ENCODE measurements around the gene ITSN2.
"Not testable (repeated sequence)": the region's sequence is repeated elsewhere in the genome, so short reads cannot be mapped to it uniquely, and the experiment has no call there.

The ITSN2 gene

GRCh38 chr2:24199968-24200590 lies 160.3 kb downstream of the ITSN2 start:
- no peak; the same call in 2 of the 3 replicates for ATAC-seq
- TF ChIP-seq POU6F1 (CRISPR knock-in tag; IDR thresholded peaks at IDR 0.05; ENCODE audit: borderline replicate concordance, low read depth) (no peak), ISL1 (CRISPR knock-in tag; IDR thresholded peaks at IDR 0.05) (no peak), ZFP3 (CRISPR knock-in tag; IDR thresholded peaks at IDR 0.05) (no peak)

DNA sequence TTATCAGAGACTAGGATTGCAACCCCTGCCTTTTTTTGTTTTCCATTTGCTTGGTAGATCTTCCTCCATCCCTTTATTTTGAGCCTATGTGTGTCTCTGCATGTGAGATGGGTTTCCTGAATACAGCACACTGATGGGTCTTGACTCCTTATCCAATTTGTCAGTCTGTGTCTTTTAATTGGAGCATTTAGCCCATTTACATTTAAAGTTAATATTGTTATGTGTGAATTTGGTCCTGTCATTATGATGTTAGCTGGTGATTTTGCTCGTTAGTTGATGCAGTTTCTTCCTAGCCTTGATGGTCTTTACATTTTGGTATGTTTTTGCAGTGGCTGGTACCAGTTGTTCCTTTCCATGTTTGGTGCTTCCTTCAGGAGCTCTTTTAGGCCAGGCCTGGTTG lies 163.1 kb downstream of the ITSN2 start:
- not testable (repeated sequence) for ATAC-seq

- TF ChIP-seq ARNTL (CRISPR knock-in tag; IDR thresholded peaks at IDR 0.05; ENCODE audit: borderline replicate concordance, low read depth) (no peak), CSDC2 (CRISPR knock-in tag; IDR thresholded peaks at IDR 0.05) (no peak), RARB (CRISPR knock-in tag; IDR thresholded peaks at IDR 0.05) (no peak), BACH2 (CRISPR knock-in tag; IDR thresholded peaks at IDR 0.05; ENCODE audit: borderline replicate concordance) (no peak), ESRRG (CRISPR knock-in tag; IDR thresholded peaks at IDR 0.05) (no peak), PPARA (CRISPR knock-in tag; IDR thresholded peaks at IDR 0.05; ENCODE audit: borderline replicate concordance) (no peak), POU6F1 (CRISPR knock-in tag; IDR thresholded peaks at IDR 0.05; ENCODE audit: borderline replicate concordance, low read depth) (no peak), ZFP3 (CRISPR knock-in tag; IDR thresholded peaks at IDR 0.05) (no peak), ZC3H10 (CRISPR knock-in tag; IDR thresholded peaks at IDR 0.05) (no peak), ZNF8 (CRISPR knock-in tag; IDR thresholded peaks at IDR 0.05) (no peak), ZNF565 (CRISPR knock-in tag; conservative IDR thresholded peaks at IDR 0.05; ENCODE audit: low read depth) (no peak), OSR1 (CRISPR knock-in tag; IDR thresholded peaks at IDR 0.05) (no peak), ZNF70 (CRISPR knock-in tag; IDR thresholded peaks at IDR 0.05) (no peak), TOX (CRISPR knock-in tag; IDR thresholded peaks at IDR 0.05; ENCODE audit: borderline replicate concordance) (no peak), GLIS3 (CRISPR knock-in tag; IDR thresholded peaks at IDR 0.05) (no peak), PATZ1 (CRISPR knock-in tag; IDR thresholded peaks at IDR 0.05; ENCODE audit: borderline replicate concordance) (no peak)
- TF ChIP-seq, protein P1, sequence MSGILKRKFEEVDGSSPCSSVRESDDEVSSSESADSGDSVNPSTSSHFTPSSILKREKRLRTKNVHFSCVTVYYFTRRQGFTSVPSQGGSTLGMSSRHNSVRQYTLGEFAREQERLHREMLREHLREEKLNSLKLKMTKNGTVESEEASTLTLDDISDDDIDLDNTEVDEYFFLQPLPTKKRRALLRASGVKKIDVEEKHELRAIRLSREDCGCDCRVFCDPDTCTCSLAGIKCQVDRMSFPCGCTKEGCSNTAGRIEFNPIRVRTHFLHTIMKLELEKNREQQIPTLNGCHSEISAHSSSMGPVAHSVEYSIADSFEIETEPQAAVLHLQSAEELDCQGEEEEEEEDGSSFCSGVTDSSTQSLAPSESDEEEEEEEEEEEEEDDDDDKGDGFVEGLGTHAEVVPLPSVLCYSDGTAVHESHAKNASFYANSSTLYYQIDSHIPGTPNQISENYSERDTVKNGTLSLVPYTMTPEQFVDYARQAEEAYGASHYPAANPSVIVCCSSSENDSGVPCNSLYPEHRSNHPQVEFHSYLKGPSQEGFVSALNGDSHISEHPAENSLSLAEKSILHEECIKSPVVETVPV (CRISPR knock-in tag; IDR thresholded peaks at IDR 0.05) = no peak
- TF ChIP-seq, protein P2, sequence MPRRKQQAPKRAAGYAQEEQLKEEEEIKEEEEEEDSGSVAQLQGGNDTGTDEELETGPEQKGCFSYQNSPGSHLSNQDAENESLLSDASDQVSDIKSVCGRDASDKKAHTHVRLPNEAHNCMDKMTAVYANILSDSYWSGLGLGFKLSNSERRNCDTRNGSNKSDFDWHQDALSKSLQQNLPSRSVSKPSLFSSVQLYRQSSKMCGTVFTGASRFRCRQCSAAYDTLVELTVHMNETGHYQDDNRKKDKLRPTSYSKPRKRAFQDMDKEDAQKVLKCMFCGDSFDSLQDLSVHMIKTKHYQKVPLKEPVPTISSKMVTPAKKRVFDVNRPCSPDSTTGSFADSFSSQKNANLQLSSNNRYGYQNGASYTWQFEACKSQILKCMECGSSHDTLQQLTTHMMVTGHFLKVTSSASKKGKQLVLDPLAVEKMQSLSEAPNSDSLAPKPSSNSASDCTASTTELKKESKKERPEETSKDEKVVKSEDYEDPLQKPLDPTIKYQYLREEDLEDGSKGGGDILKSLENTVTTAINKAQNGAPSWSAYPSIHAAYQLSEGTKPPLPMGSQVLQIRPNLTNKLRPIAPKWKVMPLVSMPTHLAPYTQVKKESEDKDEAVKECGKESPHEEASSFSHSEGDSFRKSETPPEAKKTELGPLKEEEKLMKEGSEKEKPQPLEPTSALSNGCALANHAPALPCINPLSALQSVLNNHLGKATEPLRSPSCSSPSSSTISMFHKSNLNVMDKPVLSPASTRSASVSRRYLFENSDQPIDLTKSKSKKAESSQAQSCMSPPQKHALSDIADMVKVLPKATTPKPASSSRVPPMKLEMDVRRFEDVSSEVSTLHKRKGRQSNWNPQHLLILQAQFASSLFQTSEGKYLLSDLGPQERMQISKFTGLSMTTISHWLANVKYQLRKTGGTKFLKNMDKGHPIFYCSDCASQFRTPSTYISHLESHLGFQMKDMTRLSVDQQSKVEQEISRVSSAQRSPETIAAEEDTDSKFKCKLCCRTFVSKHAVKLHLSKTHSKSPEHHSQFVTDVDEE (CRISPR knock-in tag; IDR thresholded peaks at IDR 0.05) = no peak
- ATAC-seq = no peak
These were observed 168.5 kb downstream of the ITSN2 start for GRCh38 chr2:24191848-24192247.

GRCh38 chr2:24191156-24191555 lies 169.2 kb downstream of the ITSN2 start:
- no peak for ATAC-seq
- TF ChIP-seq ZFP3 (CRISPR knock-in tag; IDR thresholded peaks at IDR 0.05) = no peak
- TF ChIP-seq POU6F1 (CRISPR knock-in tag; IDR thresholded peaks at IDR 0.05; ENCODE audit: borderline replicate concordance, low read depth) = no peak
- TF ChIP-seq ZNF565 (CRISPR knock-in tag; conservative IDR thresholded peaks at IDR 0.05; ENCODE audit: low read depth) = no peak
- TF ChIP-seq, protein P1 (CRISPR knock-in tag; IDR thresholded peaks at IDR 0.05) = no peak
- no peak for TF ChIP-seq GLIS3 (CRISPR knock-in tag; IDR thresholded peaks at IDR 0.05)
